Frontal cortex (tissue), 4 donors: ENCODE data around the gene SLC36A4. TPM values are rescaled to one million over a fixed set of nuclear protein-coding genes. Genes with fewer than 3 reads are reported as not detected.
"Not testable (repeated sequence)": the region's sequence is repeated elsewhere in the genome, so short reads cannot be mapped to it uniquely, and the experiment has no call there.

Experiments used
- DNase-seq, 2 donors: peaks; one replicate each; pipeline ENCODE4 v3.0.0; 2012; ENCODE audit warnings: low spot score in 2 of 2
- FAIRE-seq: peaks from 2 replicates; lab custom pipeline; 2012; peaks lifted over from hg19 to GRCh38; lab: Jason Lieb, UNC
- total RNA-seq: library from RNA; depleted of rRNA; stranded (reverse); fragments of >200 nt; gene quantifications from one replicate; pipeline ENCODE4 v1.2.3, GENCODE V29; 2014
- donor health status: control.
- donor health status: control.
- donor health status: control.

SLC36A4 gene
- 26.5 TPM for total RNA-seq

GRCh38 chr11:93197380-93198214 lies at the start of gene SLC36A4:
TSS of gene SLC36A4 (minus strand) at chr11:93197991. CDS start at chr11:93197832, 159 bp downstream.
- FAIRE-seq (no peak), DNase-seq (peak; percentile 68 to 75)

GRCh38 chr11:93246790-93247189 lies 49.0 kb upstream of the SLC36A4 start:
- FAIRE-seq, DNase-seq: not testable (repeated sequence)

GRCh38 chr11:93244018-93244417 lies 46.2 kb upstream of the SLC36A4 start:
- DNase-seq (no peak), FAIRE-seq (no peak)

- no peak for DNase-seq
- FAIRE-seq = no peak
Measured at GRCh38 chr11:93239966-93240365, 42.2 kb upstream of the SLC36A4 start.

GRCh38 chr11:93238956-93239355 lies 41.2 kb upstream of the SLC36A4 start:
- FAIRE-seq = no peak

GRCh38 chr11:93236741-93237675 lies 39.2 kb upstream of the SLC36A4 start:
- FAIRE-seq (no peak), DNase-seq (no peak)

More at GRCh38 chr11:93238956-93239355, 41.2 kb upstream of the SLC36A4 start:
- no peak for DNase-seq

DNA sequence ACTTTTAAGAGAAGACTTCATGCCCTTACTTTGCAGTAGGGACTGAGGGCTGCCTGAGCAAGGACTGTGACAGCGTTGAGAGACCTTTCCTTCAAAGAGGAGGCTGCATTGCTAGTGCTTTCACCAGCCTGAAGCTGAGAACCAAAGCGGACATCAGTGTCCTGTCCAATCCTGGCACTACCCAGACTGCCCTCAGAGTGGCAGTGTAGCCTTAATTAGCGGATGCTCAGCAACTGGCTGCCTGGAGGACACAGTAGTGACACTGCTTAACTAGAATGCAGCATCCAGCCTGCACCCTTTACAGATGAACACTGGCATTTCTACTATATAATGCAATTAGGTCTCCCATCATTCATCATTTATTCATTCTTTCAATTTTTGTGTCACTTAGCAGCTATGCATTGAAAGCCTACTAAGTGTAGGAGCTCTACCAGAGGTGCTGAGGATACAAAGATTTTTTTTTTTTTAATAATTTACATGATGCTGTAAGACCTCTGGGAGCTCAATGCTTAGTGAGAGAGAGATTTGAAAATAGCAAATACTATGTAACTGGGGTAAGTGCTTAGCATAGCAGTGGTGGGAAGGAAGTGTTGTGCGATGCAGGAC lies 36.9 kb upstream of the SLC36A4 start:
- no peak for FAIRE-seq
- peak; percentile 35 to 61 for DNase-seq

DNA sequence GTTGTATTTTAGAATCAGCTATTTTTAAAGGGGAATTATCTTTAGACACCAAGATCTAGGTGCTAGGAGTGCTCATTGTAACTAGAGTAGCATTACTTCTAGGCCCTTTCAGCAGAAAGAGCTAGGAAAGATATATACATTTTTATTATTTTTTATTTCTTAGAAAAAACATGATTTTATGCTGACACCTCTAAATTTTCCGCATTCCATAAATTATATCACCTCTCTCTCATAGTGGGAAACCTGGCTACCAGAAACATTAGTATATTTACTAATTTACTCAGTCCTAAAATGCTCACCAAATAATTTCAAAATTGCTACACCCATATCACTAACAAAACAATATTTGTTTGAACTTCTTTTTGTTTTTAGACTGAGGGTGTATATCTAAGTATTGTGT lies 32.1 kb upstream of the SLC36A4 start:
- DNase-seq (no peak), FAIRE-seq (no peak)

- DNase-seq = peak; percentile 8 to 34
- FAIRE-seq = peak; percentile 72
Measured at GRCh38 chr11:93225662-93226061, 27.9 kb upstream of the SLC36A4 start.

DNA sequence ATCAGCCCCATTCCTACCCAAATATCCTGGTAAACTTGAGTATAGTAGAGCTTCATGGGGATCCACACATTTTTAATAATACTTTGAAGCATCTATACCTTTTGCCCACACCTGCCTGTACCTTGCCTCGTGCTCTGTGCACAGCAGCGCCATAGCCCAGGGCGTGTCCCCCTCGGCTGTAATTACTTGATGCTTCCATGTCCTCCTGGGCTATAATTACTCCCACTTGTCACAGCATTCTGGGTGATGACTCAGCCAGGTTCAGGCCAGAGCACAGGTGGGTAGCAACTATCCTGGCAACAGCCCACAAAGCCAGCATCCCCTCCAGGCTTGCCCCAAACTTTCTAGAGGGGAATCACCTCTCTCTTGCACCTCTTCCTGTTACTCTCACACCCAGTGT lies 23.7 kb upstream of the SLC36A4 start:
- DNase-seq (no peak), FAIRE-seq (no peak)

DNA sequence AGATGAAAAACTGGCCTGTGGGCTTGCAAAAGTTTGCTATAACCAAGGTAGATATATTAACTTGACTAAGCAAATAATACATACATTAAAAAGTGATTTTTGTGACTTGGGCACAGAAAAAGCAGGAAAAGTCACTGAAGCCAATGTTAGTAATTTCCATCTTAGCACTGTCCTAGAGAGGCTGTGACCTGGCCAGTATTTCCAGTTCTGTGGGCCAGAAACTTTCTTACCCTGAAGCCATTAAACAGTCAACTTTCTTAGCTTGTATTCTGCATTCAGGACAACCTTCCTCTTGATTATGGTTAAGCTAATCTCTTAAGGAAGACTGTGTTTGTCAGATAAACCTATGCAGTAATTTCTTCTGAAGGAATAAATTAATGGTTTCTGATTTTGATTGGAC lies 22.3 kb upstream of the SLC36A4 start:
- FAIRE-seq = no peak
- DNase-seq = no peak

GRCh38 chr11:93219440-93219839 lies 21.6 kb upstream of the SLC36A4 start:
- no peak for FAIRE-seq
- no peak for DNase-seq

DNA sequence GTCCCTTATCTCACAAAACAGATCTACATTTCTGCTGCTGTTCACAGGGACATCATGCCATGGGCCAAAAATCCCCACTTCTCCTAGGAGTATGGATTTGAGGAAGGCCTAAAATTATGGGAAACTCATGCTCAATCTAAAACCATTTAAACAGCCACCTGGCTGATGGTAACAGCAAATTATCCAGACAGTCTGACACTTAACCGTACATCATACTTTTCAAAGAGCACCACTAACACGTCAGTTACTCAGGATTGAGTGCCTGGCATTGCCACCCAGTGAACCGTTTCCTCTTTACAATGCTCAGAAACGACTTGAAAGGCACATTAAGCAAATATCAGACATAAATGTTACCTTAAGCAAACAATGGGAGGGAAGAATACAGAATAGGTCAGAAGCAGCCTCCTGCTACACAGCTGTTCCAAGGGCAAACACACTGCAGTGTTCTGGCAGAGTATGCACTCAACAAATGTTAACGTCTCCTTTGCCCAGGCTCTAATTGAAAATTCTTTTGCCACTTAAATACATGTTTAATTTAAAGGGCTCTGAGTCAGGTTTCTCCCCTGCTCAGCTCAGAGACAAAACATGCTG lies 18.8 kb upstream of the SLC36A4 start:
- no peak for FAIRE-seq
- DNase-seq = no peak

GRCh38 chr11:93213622-93214021 lies 15.8 kb upstream of the SLC36A4 start:
- DNase-seq (no peak), FAIRE-seq (no peak)

GRCh38 chr11:93212094-93212493 lies 14.3 kb upstream of the SLC36A4 start:
- no peak for DNase-seq
- FAIRE-seq = no peak

DNA sequence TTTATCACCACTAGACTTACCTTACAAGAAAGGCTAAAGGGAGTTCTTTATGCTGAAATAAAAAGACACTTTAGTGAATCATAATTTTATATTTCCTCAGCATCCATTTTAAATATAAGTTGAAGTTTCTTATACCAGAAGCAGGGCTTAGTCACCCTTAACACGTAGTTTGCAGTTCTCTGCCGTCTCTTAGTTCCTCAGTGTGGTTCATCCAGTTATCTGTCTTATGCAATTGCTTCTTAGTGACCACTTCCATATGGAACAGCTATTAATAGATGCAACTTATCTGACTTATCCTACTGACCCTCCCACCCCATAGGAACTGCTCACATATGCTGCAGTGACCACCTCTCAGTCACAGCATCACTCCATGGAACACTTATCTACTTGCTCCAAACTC lies 11.7 kb upstream of the SLC36A4 start:
- no peak for DNase-seq
- FAIRE-seq = no peak

GRCh38 chr11:93208663-93209270 lies 11.0 kb upstream of the SLC36A4 start:
- FAIRE-seq (no peak), DNase-seq (no peak)

DNA sequence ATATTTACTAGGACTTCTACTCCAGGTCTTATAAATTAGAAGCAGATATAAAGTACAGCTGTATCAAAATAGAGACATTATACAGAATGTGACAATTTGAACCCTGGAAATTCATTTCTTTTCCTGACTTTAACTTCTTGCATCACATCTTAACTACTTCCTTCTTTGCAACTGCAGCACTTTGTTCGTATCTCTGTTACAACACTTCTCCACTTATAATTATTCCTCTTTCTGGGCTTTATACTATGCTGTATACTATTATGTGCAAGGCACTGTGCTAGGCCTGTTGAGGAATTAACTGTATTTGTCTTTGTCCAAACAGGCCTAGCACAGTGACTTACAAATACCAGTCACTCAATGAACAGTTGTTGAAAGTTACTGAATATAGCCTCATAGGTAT lies 1.8 kb upstream of the SLC36A4 start:
- no peak for DNase-seq
- FAIRE-seq = no peak

- DNase-seq = no peak
- FAIRE-seq = no peak
Measured at GRCh38 chr11:93198215-93198845, 539 bp upstream of the SLC36A4 start.
